Measurements from ENCODE around the gene RAPGEF2.

GRCh38 chr4:159312236-159312635 lies 209.4 kb downstream of the RAPGEF2 start:
- TF ChIP-seq CTCF (IDR thresholded peaks at IDR 0.05) (no peak), EZH2 (IDR thresholded peaks at IDR 0.05; ENCODE audit: borderline replicate concordance, insufficient read depth, low read depth, low read length, poor library complexity, severe bottlenecking) (no peak)

All from B cell (primary cell).